Motor neuron (in vitro differentiated cells): Measurements from ENCODE around the gene GSS. TPM values are rescaled to one million over a fixed set of nuclear protein-coding genes. Genes with fewer than 3 reads are reported as not detected.

Experiments used
- ATAC-seq, 8 experiments: fragments of 200-7000 bp; cut with Tn5 transposase; replicated peaks in 6 of 8; 2 replicates each; pipeline ENCODE4 v1.8.0; 2021; ENCODE audit warnings: mild to moderate bottlenecking in 8 of 8, moderate library complexity in 8 of 8
- H3K27ac ChIP-seq, 2 donors: fragments of 250-450 bp; sonication (Bioruptor Pico); 2 replicates each; pipeline ENCODE4 v1.9.0; 2021; ENCODE audit warnings: antibody characterized with exemption in 2 of 2, mild to moderate bottlenecking in 2 of 2, moderate library complexity in 1 of 2
- H3K4me1 ChIP-seq, 2 donors: fragments of 250-450 bp; sonication (Bioruptor Pico); replicated peaks in 1 of 2; 2 replicates each; pipeline ENCODE4 v1.6.1; 2021; ENCODE audit warnings: antibody characterized with exemption in 2 of 2, mild to moderate bottlenecking in 2 of 2, moderate library complexity in 1 of 2
- H3K4me3 ChIP-seq, 5 donors: fragments of 250-450 bp; sonication (Bioruptor Pico); 2 replicates each; pipeline ENCODE4 v1.9.0; 2021; ENCODE audit warnings: antibody characterized with exemption in 5 of 5, mild to moderate bottlenecking in 5 of 5, moderate library complexity in 4 of 5
- WGBS, 10 experiments: fragments of 450-650 bp; shearing (Covaris generic); methylation state at CpG; one replicate each; pipeline ENCODE4 v1.0.0; 2022; 5-methylcytosine and 5-hydroxymethylcytosine counted together
- in situ Hi-C, 9 experiments: fragments of 400-800 bp; cut with MboI; loops; one replicate each; pipeline ENCODE4 v1.15.0; 2021; ENCODE audit warnings: low sequenced_read_pairs in 9 of 9, low pct_unique_long_range_greater_than_20kb in 2 of 9; ENCODE audit not compliant: unreplicated experiment in 9 of 9
- total RNA-seq, 8 experiments: library from RNA; unstranded; fragments of 300-600 nt; gene quantifications; 2 replicates each; pipeline versions ENCODE4 v1.2.3 to v1.2.4, GENCODE V29; 2022

The GSS gene
- total RNA-seq, 8 experiments from 2014 or later, result 21.1 to 104 (median 33.8) TPM

DNA sequence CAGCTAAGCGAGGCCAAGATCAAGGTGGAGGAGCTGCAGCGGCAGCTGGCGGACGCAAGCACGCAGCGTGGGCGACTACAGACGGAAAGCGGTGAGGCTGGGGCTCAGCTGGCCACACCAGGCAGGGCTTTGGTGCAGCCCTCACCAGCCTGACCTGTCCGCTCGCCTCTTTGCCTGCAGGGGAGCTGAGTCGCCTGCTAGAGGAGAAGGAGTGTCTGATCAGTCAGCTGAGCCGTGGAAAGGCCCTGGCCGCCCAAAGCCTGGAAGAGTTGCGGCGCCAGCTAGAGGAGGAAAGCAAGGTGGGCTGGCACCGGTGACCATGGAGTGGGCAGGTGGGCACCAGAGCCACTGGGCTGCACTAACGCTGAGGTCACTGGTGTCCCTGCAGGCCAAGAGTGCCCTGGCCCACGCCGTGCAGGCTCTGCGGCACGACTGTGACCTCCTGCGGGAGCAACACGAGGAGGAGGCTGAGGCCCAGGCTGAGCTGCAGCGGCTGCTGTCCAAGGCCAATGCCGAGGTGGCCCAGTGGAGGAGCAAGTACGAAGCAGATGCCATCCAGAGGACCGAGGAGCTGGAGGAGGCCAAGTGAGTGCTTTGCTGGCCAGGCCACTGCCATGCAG is 42.8 kb upstream of the GSS start:
- Histone ChIP-seq H3K4me3 (no peak overlapping the region), H3K27ac (no peak overlapping the region), H3K4me1 (no peaks in the 10 kb centered on the region)
- peak in 1 of 8 experiments; percentile 10 for ATAC-seq
- 83 to 100% (median 93%) methylated on average over 1 to 11 of the region's 28 CpGs; no CpG with 5 or more reads in 4 of the 10 experiments for WGBS, 10 experiments
- in situ Hi-C loops, result no loop called here

DNA sequence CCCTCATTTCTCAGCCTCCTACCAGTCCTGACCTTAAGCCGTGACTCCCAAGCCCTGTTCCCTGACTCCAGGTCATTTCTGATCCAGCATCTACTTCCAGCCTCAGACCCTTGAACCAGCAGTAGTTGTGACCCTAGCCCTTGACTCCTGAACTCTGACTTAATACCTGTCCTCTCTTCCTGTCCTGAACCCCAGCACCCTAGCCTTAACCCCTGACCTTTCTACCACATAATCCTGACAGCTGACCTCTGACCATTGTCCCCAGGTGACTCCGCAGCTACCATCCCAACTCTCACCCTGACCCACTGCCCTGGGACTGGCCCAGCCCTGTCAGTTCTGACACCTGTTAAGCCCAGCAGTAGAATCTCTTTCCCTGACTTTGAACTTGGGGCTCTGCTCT is 42.2 kb upstream of the GSS start:
- in situ Hi-C loops, result no loop called here
- no peak for ATAC-seq
- no peak overlapping the region for H3K4me3 ChIP-seq
- no peaks in the 10 kb centered on the region for H3K4me1 ChIP-seq
- H3K27ac ChIP-seq, result no peak overlapping the region
- WGBS, 10 experiments, result 83 to 100% (median 100%) methylated on average over 1 to 2 of the region's 2 CpGs; no CpG with 5 or more reads in 4 of the 10 experiments

DNA sequence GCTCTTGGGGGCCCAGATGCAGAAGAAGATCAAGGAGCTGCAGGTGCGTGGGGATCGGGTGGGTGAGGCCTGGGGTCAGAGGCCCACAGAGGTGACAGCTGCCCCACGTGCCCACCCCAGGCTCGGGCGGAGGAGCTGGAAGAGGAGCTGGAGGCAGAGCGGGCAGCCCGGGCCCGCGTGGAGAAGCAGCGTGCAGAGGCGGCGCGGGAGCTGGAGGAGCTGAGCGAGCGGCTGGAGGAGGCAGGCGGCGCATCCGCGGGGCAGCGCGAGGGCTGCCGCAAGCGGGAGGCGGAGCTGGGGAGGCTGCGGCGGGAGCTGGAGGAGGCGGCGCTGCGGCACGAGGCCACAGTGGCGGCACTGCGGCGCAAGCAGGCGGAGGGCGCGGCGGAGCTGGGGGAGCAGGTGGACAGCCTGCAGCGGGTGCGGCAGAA is 41.5 kb upstream of the GSS start:
- Histone ChIP-seq H3K4me1 (no peaks in the 10 kb centered on the region), H3K4me3 (no peak overlapping the region), H3K27ac (no peak overlapping the region)
- ATAC-seq, result peak in 5 of 8 experiments; percentile 41 to 76 (median 67)
- in situ Hi-C loops, result no loop called here
- WGBS, 10 experiments, result 50 to 79% methylated on average over 2 to 12 of the region's 39 CpGs; no CpG with 5 or more reads in 8 of the 10 experiments

DNA sequence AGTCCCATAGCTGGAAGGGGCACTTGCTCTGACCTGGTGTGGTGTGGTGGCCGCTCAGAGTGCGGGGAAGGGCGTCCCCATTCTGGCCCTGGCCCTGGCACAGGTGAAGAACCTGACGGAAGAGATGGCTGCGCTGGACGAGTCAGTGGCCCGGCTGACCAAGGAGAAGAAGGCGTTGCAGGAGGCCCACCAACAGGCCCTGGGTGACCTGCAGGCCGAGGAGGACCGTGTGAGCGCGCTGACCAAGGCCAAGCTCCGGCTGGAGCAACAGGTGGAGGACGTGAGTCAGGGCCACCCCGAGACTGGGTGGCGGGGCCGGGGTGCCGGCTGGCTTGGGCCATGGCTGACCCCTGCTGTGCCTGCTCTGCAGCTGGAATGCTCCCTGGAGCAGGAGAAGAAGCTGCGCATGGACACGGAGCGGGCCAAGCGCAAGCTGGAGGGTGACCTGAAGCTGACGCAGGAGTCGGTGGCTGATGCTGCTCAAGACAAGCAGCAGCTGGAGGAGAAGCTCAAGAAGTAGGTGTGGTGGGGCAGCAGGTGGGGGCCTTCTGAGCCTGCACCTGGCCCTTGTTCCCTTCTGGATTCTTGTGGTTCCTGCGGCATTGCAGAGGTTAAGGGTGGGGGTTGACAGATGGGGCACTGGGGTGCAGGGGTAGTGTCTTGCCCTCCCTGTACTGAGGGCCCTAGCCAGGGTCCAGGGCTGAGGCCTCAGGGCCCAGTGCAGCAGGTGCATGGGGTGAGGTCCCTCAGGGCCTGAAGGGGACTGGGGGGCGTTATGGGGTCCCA is 40.8 kb upstream of the GSS start:
- WGBS, 10 experiments, result 93 to 97% methylated on average over 3 to 6 of the region's 26 CpGs; no CpG with 5 or more reads in 8 of the 10 experiments
- ATAC-seq, result peak in 4 of 8 experiments; percentile 4 to 12 (median 7)
- Histone ChIP-seq H3K4me3 (no peak overlapping the region), H3K27ac (no peak overlapping the region), H3K4me1 (no peaks in the 10 kb centered on the region)
- in situ Hi-C loops, result no loop called here

DNA sequence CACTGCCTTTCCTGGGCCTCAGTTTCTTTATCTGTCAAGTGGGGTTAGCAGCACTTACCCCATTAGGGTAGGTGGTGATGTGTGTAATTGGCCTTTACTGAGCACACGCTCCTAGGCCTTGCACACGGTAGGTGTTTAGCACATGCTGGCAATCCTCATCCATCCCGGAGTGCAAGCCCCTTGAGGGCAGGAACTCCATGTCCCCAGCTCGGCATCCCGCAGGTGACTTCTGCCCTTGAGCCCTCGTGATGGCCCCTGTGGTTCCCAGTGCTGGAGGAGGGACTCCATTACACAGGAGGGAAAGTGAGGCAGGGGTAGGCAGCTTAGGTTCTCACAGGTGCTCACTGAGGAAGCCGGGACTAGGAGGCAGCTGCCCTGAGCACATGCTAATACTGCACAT is 40.1 kb upstream of the GSS start:
- no peaks in the 10 kb centered on the region for H3K4me1 ChIP-seq
- H3K27ac ChIP-seq, result no peak overlapping the region
- H3K4me3 ChIP-seq, result no peak overlapping the region
- ATAC-seq, result no peak
- WGBS, 10 experiments, result 100% methylated on average over 1 of the region's 7 CpGs; no CpG with 5 or more reads in 8 of the 10 experiments
- in situ Hi-C loops, result no loop called here

DNA sequence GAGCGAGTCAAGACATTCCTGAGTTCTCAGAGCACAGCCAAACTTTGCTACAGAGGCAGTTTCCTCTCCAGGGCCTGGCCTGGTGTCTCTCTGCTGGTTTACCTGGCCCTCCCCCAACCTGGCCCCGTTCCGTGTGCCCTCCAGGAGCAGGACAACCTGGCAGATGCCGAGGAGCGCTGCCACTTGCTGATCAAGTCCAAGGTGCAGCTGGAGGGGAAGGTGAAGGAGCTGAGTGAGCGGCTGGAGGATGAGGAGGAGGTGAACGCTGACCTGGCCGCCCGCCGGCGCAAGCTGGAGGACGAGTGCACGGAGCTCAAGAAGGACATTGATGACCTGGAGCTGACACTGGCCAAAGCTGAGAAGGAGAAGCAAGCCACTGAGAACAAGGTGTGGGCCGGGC is 39.6 kb upstream of the GSS start:
- WGBS, 10 experiments, result 80 to 100% (median 100%) methylated on average over 1 to 7 of the region's 14 CpGs; no CpG with 5 or more reads in 4 of the 10 experiments
- Histone ChIP-seq H3K27ac (no peak overlapping the region), H3K4me3 (no peak overlapping the region), H3K4me1 (no peaks in the 10 kb centered on the region)
- in situ Hi-C loops, result no loop called here
- ATAC-seq, result no peak

DNA sequence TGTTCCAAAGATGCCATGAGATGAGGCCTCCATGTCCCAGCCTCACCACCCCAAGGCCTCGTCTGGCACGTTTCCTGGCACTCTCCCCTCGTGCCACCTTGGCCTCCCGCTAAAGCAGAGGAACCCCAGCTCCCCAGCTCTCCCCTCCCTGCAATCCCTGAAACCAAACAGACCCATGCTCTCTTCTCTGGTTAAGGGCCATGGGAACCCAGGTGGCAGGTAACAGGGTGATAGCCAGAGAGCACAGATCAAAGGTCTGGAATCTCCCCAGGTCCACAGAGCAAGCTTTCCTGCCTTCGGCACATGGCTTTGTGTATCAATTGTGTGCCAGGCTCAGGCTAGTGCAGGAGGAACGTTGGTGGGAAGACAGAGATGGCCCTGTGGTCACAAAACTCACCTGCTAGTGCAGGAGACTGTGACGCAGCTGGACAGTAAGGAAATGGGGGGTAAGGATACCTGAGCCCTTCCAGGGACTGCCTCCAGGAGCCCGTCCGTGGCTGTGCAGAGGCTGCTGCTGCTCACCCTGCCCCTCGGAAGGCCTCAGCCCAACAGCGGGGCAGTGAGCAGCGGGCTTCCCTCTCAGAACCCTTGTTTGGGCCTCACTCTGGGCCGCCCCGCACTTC is 39.0 kb upstream of the GSS start:
- 33 to 100% (median 75%) methylated on average over 1 to 9 of the region's 14 CpGs; no CpG with 5 or more reads in 4 of the 10 experiments for WGBS, 10 experiments
- no peak overlapping the region for H3K27ac ChIP-seq
- in situ Hi-C loops, result no loop called here
- ATAC-seq, result no peak
- no peaks in the 10 kb centered on the region for H3K4me1 ChIP-seq
- H3K4me3 ChIP-seq, result no peak overlapping the region

DNA sequence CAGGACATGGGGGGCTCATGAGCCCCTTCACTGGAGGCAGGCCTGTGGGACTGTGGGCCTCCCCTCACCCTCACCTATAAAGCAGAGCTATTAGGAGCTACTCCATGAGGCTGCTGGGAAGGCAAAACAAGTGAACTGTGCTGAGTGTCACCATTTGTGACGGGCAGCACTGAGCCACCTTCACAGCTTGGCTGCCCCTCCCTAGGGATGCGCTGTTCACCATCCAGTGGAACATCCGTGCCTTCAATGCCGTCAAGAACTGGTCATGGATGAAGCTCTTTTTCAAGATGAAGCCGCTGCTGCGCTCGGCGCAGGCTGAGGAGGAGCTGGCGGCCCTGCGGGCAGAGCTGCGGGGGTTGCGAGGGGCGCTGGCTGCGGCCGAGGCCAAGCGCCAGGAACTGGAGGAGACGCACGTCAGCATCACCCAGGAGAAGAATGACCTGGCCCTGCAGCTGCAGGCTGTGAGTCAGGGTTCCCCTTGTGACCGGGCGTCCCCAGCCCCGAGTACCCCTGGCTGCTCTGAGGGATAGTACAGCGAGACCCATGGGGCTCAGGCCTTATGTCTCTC is 38.4 kb upstream of the GSS start:
- WGBS, 10 experiments, result 70 to 92% (median 81%) methylated on average over 1 to 7 of the region's 22 CpGs; no CpG with 5 or more reads in 6 of the 10 experiments
- no peak for ATAC-seq
- in situ Hi-C loops, result no loop called here
- no peaks in the 10 kb centered on the region for H3K4me1 ChIP-seq
- H3K27ac ChIP-seq, result no peak overlapping the region
- no peak overlapping the region for H3K4me3 ChIP-seq

DNA sequence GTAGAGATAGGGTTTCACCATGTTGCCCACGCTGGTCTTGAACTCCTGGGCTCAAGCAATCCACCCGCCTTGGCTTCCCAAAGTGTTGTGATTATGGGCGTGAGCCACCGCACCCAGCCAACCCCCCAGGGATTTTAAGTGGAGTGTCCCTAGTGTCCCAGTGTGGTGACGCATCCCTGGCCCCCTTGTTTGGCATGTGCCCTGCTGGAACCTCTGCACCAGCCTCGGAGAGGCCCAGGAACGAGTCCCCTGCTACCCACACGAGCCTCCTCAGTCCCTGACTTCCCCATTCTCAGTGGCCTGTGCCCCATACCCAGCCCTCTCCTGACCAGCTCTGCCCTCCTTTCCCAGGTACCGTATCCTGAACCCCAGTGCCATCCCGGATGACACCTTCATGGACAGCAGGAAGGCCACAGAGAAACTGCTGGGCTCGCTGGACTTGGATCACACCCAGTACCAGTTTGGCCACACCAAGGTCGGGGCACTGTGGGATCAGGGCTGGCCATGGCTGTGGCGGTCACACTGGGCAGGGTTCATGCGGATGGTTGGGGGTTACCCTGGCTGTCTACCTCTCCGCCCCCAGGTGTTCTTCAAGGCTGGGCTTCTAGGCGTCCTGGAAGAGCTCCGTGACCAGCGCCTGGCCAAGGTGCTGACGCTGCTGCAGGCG is 37.3 kb upstream of the GSS start:
- 96 to 100% (median 97%) methylated on average over 1 to 8 of the region's 20 CpGs; no CpG with 5 or more reads in 6 of the 10 experiments for WGBS, 10 experiments
- H3K4me3 ChIP-seq, result no peak overlapping the region
- no peak overlapping the region for H3K27ac ChIP-seq
- in situ Hi-C loops, result no loop called here
- no peak for ATAC-seq
- no peaks in the 10 kb centered on the region for H3K4me1 ChIP-seq

DNA sequence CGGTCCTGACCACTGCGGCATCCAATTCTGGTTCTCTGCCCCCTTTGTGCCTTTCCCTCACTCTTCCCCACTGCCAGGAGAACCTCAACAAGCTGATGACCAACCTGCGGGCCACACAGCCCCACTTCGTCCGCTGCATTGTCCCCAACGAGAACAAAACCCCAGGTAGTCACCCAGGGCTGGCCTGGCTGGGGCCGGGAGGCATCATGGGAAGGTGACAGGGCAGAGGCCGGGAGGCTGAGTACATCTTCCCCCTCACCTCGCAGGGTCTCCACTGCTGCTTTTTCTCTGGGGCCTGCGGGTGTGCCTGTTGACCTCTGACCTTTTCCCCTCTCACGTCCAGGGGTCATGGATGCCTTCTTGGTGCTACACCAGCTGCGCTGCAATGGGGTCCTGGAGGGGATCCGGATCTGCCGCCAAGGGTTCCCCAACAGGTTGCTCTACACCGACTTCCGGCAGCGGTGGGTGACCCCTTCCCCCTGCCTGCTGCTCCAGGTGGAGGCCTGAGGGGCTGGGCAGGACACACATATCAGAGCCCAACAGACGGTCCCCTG is 35.1 kb upstream of the GSS start:
- 60 to 86% (median 80%) methylated on average over 1 to 7 of the region's 18 CpGs; no CpG with 5 or more reads in 6 of the 10 experiments for WGBS, 10 experiments
- in situ Hi-C loops, result no loop called here
- Histone ChIP-seq H3K4me3 (no peak overlapping the region), H3K4me1 (peaks cover 2 to 5% of the 10 kb centered on the region in 2 donors), H3K27ac (no peak overlapping the region)
- no peak for ATAC-seq

DNA sequence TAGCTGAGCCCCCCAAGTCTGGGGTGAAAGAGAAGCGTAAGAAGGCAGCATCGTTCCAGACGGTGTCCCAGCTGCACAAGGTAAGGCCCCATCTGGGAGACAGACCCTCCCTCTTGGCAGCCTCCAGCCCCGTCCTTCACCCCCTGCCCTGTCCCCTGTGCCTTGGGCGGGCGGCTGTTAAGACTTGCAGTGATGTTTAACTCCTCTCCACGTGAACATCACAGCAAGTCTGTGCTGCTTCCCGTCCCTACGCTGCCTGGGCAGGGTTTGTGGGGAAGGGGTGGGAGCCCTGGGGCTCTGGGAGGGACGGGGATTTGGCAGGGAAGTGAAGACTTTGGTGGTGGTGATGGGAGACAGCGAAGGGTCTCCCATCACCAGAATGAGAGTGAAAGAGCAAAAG is 34.6 kb upstream of the GSS start:
- H3K4me1 ChIP-seq, result peaks cover 7 to 9% of the 10 kb centered on the region in 2 donors
- no peak overlapping the region for H3K4me3 ChIP-seq
- no peak for ATAC-seq
- in situ Hi-C loops, result no loop called here
- WGBS, 10 experiments, result 79 to 92% (median 91%) methylated on average over 4 to 6 of the region's 11 CpGs; no CpG with 5 or more reads in 7 of the 10 experiments
- no peak overlapping the region for H3K27ac ChIP-seq

DNA sequence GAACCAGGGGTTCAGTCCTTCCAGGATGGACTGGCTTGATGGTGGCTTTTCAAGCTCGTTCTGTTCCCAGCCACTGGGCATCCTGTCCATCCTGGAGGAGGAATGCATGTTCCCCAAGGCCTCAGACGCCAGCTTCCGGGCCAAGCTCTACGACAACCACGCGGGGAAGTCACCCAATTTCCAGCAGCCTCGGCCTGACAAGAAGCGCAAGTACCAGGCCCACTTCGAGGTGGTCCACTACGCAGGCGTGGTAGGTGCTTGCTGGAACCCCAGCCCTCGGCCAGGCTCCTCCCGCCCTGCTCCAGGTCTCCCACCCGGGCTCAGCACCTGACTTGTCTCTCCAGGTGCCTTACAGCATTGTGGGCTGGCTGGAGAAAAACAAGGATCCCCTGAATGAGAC is 34.1 kb upstream of the GSS start:
- 80 to 88% (median 86%) methylated on average over 1 to 3 of the region's 14 CpGs; no CpG with 5 or more reads in 7 of the 10 experiments for WGBS, 10 experiments
- peaks cover 13 to 14% of the 10 kb centered on the region in 2 donors for H3K4me1 ChIP-seq
- in situ Hi-C loops, result no loop called here
- H3K4me3 ChIP-seq, result no peak overlapping the region
- no peak overlapping the region for H3K27ac ChIP-seq
- ATAC-seq, result no peak
